ENCODE results near the gene NT5M.

Gene NT5M

DNA sequence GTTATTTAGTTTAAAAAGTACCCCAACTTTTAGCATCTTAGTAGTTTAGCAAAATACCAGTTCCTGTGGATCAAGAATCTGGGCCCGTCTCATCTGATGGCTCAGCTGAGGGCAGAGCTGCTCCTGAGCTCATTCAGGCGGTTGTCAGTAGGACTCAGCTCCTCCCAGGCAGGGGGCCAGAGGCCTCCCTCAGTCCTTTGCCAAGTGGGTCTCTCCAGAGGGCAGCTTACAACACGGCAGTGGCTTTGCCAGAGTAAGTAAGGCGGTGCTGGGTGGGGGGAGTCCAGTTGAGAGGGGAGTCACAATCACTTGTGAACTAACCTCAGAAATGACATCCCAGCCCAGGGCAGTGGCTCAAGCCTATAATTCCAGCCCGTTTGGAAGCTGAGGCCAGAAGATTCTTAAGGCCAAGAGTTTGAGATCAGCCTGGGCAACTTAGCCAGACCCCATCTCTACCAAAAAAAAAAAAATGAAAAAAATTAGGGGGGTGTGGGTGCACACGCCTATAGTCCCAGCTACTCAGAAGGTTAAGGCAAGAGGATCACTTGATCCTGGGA is 92.2 kb downstream of the NT5M start:
- no peak for DNase-seq (ENCODE audit: low read depth)

DNA sequence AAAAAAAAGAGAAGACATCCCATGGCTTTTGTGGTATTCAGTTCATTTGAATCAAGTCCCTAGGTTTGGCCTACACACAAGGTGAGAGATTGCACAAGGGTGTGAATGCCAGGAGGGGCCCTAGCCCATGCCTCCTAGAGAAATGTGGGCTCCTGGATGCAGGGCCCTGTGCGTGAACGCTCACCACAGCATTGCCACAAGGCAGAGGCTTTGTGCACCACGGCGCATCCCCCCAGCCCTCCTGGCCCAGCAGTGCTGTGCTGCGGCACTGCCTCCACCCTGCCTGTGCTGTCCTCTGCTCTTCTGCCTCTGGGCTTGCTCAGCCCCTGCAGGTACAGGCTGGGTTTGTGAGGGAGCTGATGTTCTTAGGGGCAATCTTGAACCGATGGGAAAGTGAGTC is 92.7 kb downstream of the NT5M start:
- DNase-seq (ENCODE audit: low read depth) = no peak
